GM12878 (cell line): Measurements from ENCODE around the gene TOP1. TPM values are rescaled to one million over a fixed set of nuclear protein-coding genes. Genes with fewer than 3 reads are reported as not detected.

ENCODE experiments used
- ATF3 ChIP-seq: IDR thresholded peaks from 2 replicates; pipeline ENCODE4 v1.6.1; 2011; ENCODE audit warnings: low read depth, mild to moderate bottlenecking, low read length, moderate library complexity, borderline replicate concordance; ENCODE audit errors: extremely low read depth
- BACH1 ChIP-seq: fragments of 450-650 bp; IDR thresholded peaks from 2 replicates; pipeline ENCODE4 v1.6.1; 2017; ENCODE audit warnings: mild to moderate bottlenecking, borderline replicate concordance
- BCL11A ChIP-seq: IDR thresholded peaks from 2 replicates; pipeline ENCODE4 v1.6.1; 2011; ENCODE audit warnings: low read depth, low read length
- BCLAF1 ChIP-seq: fragments of 450-650 bp; IDR thresholded peaks from 2 replicates; pipeline ENCODE4 v1.6.1; 2017; ENCODE audit warnings: antibody characterized with exemption, mild to moderate bottlenecking, moderate library complexity
- CBFB ChIP-seq: IDR thresholded peaks from 2 replicates; pipeline ENCODE4 v1.6.1; 2016; ENCODE audit warnings: antibody characterized with exemption, low read depth
- DPF2 ChIP-seq: fragments of 450-650 bp; IDR thresholded peaks from 2 replicates; pipeline ENCODE4 v1.6.1; 2017; ENCODE audit warnings: mild to moderate bottlenecking
- E2F8 ChIP-seq: fragments of 450-650 bp; IDR thresholded peaks from 2 replicates; pipeline ENCODE4 v1.6.1; 2018; ENCODE audit warnings: mild to moderate bottlenecking, low read depth, moderate library complexity; ENCODE audit not compliant: partially characterized antibody
- EGR1 ChIP-seq, 2 experiments: IDR thresholded peaks; 1 replicate in 1 of 2; 2 replicates in 1 of 2; pipeline ENCODE4 v1.6.1; 2011 to 2012; ENCODE audit warnings: low read depth in 2 of 2, low read length in 2 of 2, borderline replicate concordance in 1 of 2, mild to moderate bottlenecking in 1 of 2, moderate library complexity in 1 of 2
- FOXM1 ChIP-seq: IDR thresholded peaks from 2 replicates; pipeline ENCODE4 v1.6.1; 2012; ENCODE audit warnings: low read depth, mild to moderate bottlenecking, inconsistent platforms, low read length, moderate library complexity
- MAX ChIP-seq: IDR thresholded peaks from 2 replicates; pipeline ENCODE4 v1.6.1; 2012; ENCODE audit warnings: low read depth, low read length, improper control_type of control experiment
- MYC ChIP-seq: IDR thresholded peaks from 2 replicates; pipeline ENCODE4 v1.6.1; 2011; ENCODE audit warnings: mild to moderate bottlenecking, low read length, moderate library complexity, inconsistent platforms; ENCODE audit not compliant: insufficient read depth, insufficient replicate concordance, insufficient read length, severe bottlenecking
- NR2C1 ChIP-seq: fragments of 450-650 bp; IDR thresholded peaks from 2 replicates; pipeline ENCODE4 v1.6.1; 2017; ENCODE audit warnings: antibody characterized with exemption, mild to moderate bottlenecking, moderate library complexity
- POU2F2 ChIP-seq: IDR thresholded peaks from 3 replicates; pipeline ENCODE4 v1.6.1; 2011; ENCODE audit warnings: low read depth, mild to moderate bottlenecking, low read length, borderline replicate concordance
- RAD51 ChIP-seq: fragments of 450-650 bp; IDR thresholded peaks from 2 replicates; pipeline ENCODE4 v1.6.1; 2016; ENCODE audit warnings: moderate library complexity, mild to moderate bottlenecking, inconsistent platforms
- SMAD1 ChIP-seq: fragments of 450-650 bp; IDR thresholded peaks from 2 replicates; pipeline ENCODE4 v1.6.1; 2018; ENCODE audit warnings: mild to moderate bottlenecking, low read depth; ENCODE audit not compliant: partially characterized antibody
- SP1 ChIP-seq: IDR thresholded peaks from one replicate; pipeline ENCODE4 v1.6.1; 2011; ENCODE audit warnings: low read depth, low read length
- ZBTB4 ChIP-seq: fragments of 450-650 bp; formaldehyde crosslinking; IDR thresholded peaks from 2 replicates; pipeline ENCODE4 v1.4.0; 2022; ENCODE audit warnings: mild to moderate bottlenecking, moderate library complexity
- ZNF207 ChIP-seq: fragments of 450-650 bp; IDR thresholded peaks from 2 replicates; pipeline ENCODE4 v1.6.1; 2014; ENCODE audit warnings: antibody characterized with exemption, mild to moderate bottlenecking, borderline replicate concordance
- ZNF217 ChIP-seq: fragments of 450-650 bp; IDR thresholded peaks from 2 replicates; pipeline ENCODE4 v1.6.1; 2017; ENCODE audit warnings: antibody characterized with exemption, mild to moderate bottlenecking
- ZNF24 ChIP-seq: fragments of 450-650 bp; IDR thresholded peaks from 2 replicates; pipeline ENCODE4 v1.6.1; 2017; ENCODE audit warnings: antibody characterized with exemption, mild to moderate bottlenecking
- ZNF384 ChIP-seq: IDR thresholded peaks from 2 replicates; pipeline ENCODE4 v1.6.1; 2012; ENCODE audit warnings: low read depth, mild to moderate bottlenecking, low read length, improper control_type of control experiment, borderline replicate concordance
- polyA plus RNA-seq, 11 experiments: library from polyadenylated mRNA; depleted of rRNA in 4 of 11; unstranded in 6 of 11; stranded (reverse) in 5 of 11; fragments of >200 nt; fragmentation: Nextera tagmentation in 4 of 11; fragmentation: Illumina TruSeq in 1 of 11; extraction: Ambion mirVana in 4 of 11; extraction: Trizol in 1 of 11; gene quantifications; 1 replicate in 1 of 11; 2 replicates in 10 of 11; pipeline versions ENCODE4 v1.2.1 to v1.2.3, GENCODE V29; 2011 to 2016; ENCODE audit warnings: inconsistent platforms in 2 of 11, missing spikeins in 2 of 11, low read depth in 1 of 11
- total RNA-seq, 4 experiments: library from RNA; depleted of rRNA in 3 of 4; stranded (reverse); fragments of >200 nt in 3 of 4; fragmentation: Illumina TruSeq in 1 of 4; extraction: Trizol in 1 of 4; gene quantifications; 2 replicates each; pipeline versions ENCODE4 v1.2.1 to v1.2.3, GENCODE V29; 2013 to 2021

TOP1 gene
- total and polyA plus RNA-seq, 10 of the 15 experiments (the other 5 are each of a cell fraction or from before 2014, with no cell fraction given), result 21.5 to 128 (median 47.3) TPM

- no peak for TF ChIP-seq EGR1 (IDR thresholded peaks at IDR 0.05; ENCODE audit: borderline replicate concordance in 1 of 2, low read depth in 2 of 2, low read length in 2 of 2)
- TF ChIP-seq ZNF207, result no peak
- TF ChIP-seq POU2F2, result no peak
- TF ChIP-seq ZBTB4 (CRISPR knock-in tag), result no peak
- TF ChIP-seq FOXM1, result no peak
- peak; percentile 33; the same call in 1 of the 2 replicates for TF ChIP-seq ZNF217
- no peak for TF ChIP-seq MAX
- 0 out of 2 replicates have a peak, but pooled peaks have one; percentile 41 for TF ChIP-seq CBFB
- peak; percentile 78; the same call in 1 of the 2 replicates for TF ChIP-seq BACH1
- no peak for TF ChIP-seq NR2C1
- no peak for TF ChIP-seq ATF3
- no peak for TF ChIP-seq SP1
- TF ChIP-seq E2F8, result no peak
- peak; percentile 98 for TF ChIP-seq ZNF384
- TF ChIP-seq RAD51, result 0 out of 2 replicates have a peak, but pooled peaks have one; percentile 51
- TF ChIP-seq ZNF24, result 0 out of 2 replicates have a peak, but pooled peaks have one; percentile 31
- no peak for TF ChIP-seq MYC
- no peak for TF ChIP-seq BCLAF1
- TF ChIP-seq BCL11A, result no peak
- no peak for TF ChIP-seq DPF2
- no peak for TF ChIP-seq SMAD1
Measured at GRCh38 chr20:41047975-41048305, 19.3 kb downstream of the TOP1 start (continued).
